ENCODE measurements around the gene KCND3. TPM values are rescaled to one million over a fixed set of nuclear protein-coding genes. Genes with fewer than 3 reads are reported as not detected.
A peak's percentile ranks its signal among the peaks of the same experiment; 100 is the strongest.

Gene KCND3
- polyA plus RNA-seq, 1 donor from 2014 or later, result 7.8 TPM

- TF ChIP-seq RAD21 (conservative IDR thresholded peaks at IDR 0.05), result no peak
- TF ChIP-seq EP300 (conservative IDR thresholded peaks at IDR 0.05; ENCODE audit: poor library complexity, severe bottlenecking), result no peak
- no peak for TF ChIP-seq TAF1 (IDR thresholded peaks at IDR 0.05; ENCODE audit: low read depth)
- no peak for TF ChIP-seq EZH2 (IDR thresholded peaks at IDR 0.05; ENCODE audit: borderline replicate concordance, insufficient read depth, low read length, poor library complexity, severe bottlenecking)
- no peak for TF ChIP-seq POLR2AphosphoS5 (IDR thresholded peaks at IDR 0.05)
- TF ChIP-seq, protein P1, sequence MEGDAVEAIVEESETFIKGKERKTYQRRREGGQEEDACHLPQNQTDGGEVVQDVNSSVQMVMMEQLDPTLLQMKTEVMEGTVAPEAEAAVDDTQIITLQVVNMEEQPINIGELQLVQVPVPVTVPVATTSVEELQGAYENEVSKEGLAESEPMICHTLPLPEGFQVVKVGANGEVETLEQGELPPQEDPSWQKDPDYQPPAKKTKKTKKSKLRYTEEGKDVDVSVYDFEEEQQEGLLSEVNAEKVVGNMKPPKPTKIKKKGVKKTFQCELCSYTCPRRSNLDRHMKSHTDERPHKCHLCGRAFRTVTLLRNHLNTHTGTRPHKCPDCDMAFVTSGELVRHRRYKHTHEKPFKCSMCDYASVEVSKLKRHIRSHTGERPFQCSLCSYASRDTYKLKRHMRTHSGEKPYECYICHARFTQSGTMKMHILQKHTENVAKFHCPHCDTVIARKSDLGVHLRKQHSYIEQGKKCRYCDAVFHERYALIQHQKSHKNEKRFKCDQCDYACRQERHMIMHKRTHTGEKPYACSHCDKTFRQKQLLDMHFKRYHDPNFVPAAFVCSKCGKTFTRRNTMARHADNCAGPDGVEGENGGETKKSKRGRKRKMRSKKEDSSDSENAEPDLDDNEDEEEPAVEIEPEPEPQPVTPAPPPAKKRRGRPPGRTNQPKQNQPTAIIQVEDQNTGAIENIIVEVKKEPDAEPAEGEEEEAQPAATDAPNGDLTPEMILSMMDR (IDR thresholded peaks at IDR 0.05; ENCODE audit: poor library complexity, severe bottlenecking), result no peak
- TF ChIP-seq REST (IDR thresholded peaks at IDR 0.05; ENCODE audit: borderline replicate concordance), result no peak
- TF ChIP-seq MXI1 (conservative IDR thresholded peaks at IDR 0.05; ENCODE audit: poor library complexity, severe bottlenecking), result no peak
- TF ChIP-seq SMC3 (conservative IDR thresholded peaks at IDR 0.05; ENCODE audit: poor library complexity), result no peak
- Histone ChIP-seq H4K20me1 (ENCODE audit: insufficient read depth) (no peaks in the 10 kb centered on the region), H3K36me3 (ENCODE audit: insufficient read depth, low read length) (no peaks in the 10 kb centered on the region), H3K79me2 (replicated peaks; ENCODE audit: insufficient read depth, low read length) (no peaks in the 10 kb centered on the region), H3K4me2 (ENCODE audit: low read length) (peak overlapping the region; percentile 23), H3K27me3 (ENCODE audit: insufficient read depth, low read depth, low read length) (peaks cover 38% of the 10 kb centered on the region), H3K9me2 (ENCODE audit: insufficient read depth, low read length) (no peaks in the 10 kb centered on the region), H3F3A (ENCODE audit: insufficient read depth, low read length, poor library complexity, severe bottlenecking) (no peaks in the 10 kb centered on the region), H3K9ac (ENCODE audit: low read length) (no peak overlapping the region), H3K4me3 (ENCODE audit: low read length) (peak overlapping the region; percentile 86), H3K27ac (ENCODE audit: low read length) (no peak overlapping the region), H2AFZ (ENCODE audit: low read depth, low read length) (no peak overlapping the region), H3K9me3 (ENCODE audit: low read length) (no peaks in the 10 kb centered on the region)
Measured at GRCh38 chr1:111988377-111988742, 1.1 kb downstream of the KCND3 start.

DNA sequence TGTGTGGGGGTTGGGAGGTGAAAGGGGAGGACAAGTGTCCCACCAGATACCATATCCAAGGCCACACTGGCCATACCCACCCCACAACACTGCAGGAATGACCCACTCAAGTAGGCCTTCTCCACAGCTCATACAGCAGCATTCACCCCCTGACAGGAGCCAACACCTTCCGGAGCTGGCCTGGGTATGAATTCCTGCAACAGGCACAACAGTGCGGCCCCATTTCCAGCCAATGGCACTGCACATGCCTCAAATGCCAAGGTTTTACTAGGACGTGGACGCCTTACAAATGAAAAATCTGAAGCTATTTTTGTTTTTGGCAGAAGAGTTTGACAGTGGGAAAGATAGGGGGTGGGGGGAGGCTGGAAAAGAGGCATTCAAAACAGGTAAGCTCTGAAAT, 2.0 kb downstream of the KCND3 start:
- H3K79me2 ChIP-seq (replicated peaks; ENCODE audit: insufficient read depth, low read length), result no peaks in the 10 kb centered on the region
- H3K9me3 ChIP-seq (ENCODE audit: low read length), result no peaks in the 10 kb centered on the region
- TF ChIP-seq MXI1 (conservative IDR thresholded peaks at IDR 0.05; ENCODE audit: poor library complexity, severe bottlenecking) (no peak), EZH2 (IDR thresholded peaks at IDR 0.05; ENCODE audit: borderline replicate concordance, insufficient read depth, low read length, poor library complexity, severe bottlenecking) (no peak), POLR2AphosphoS5 (IDR thresholded peaks at IDR 0.05) (no peak), REST (IDR thresholded peaks at IDR 0.05; ENCODE audit: borderline replicate concordance) (no peak), EP300 (conservative IDR thresholded peaks at IDR 0.05; ENCODE audit: poor library complexity, severe bottlenecking) (no peak), RAD21 (conservative IDR thresholded peaks at IDR 0.05) (no peak), TAF1 (IDR thresholded peaks at IDR 0.05; ENCODE audit: low read depth) (no peak), SMC3 (conservative IDR thresholded peaks at IDR 0.05; ENCODE audit: poor library complexity) (no peak)
- TF ChIP-seq, protein P1 (IDR thresholded peaks at IDR 0.05; ENCODE audit: poor library complexity, severe bottlenecking), result no peak
- no peaks in the 10 kb centered on the region for H3K9me2 ChIP-seq (ENCODE audit: insufficient read depth, low read length)
- no peak overlapping the region for H2AFZ ChIP-seq (ENCODE audit: low read depth, low read length)
- H3K27me3 ChIP-seq (ENCODE audit: insufficient read depth, low read depth, low read length), result peaks cover 38% of the 10 kb centered on the region
- no peaks in the 10 kb centered on the region for H4K20me1 ChIP-seq (ENCODE audit: insufficient read depth)
- no peaks in the 10 kb centered on the region for H3K36me3 ChIP-seq (ENCODE audit: insufficient read depth, low read length)
- no peak overlapping the region for H3K27ac ChIP-seq (ENCODE audit: low read length)
- no peak overlapping the region for H3K4me2 ChIP-seq (ENCODE audit: low read length)
- H3K9ac ChIP-seq (ENCODE audit: low read length), result no peak overlapping the region
- no peaks in the 10 kb centered on the region for H3F3A ChIP-seq (ENCODE audit: insufficient read depth, low read length, poor library complexity, severe bottlenecking)
- peak overlapping the region; percentile 86 for H3K4me3 ChIP-seq (ENCODE audit: low read length)
